SK-N-MC (cell line): ENCODE data around the gene MEF2D.

ENCODE experiments used
- DNase-seq: peaks from one replicate; pipeline ENCODE4 v3.0.0-alpha.2; 2011; ENCODE audit warnings: low read depth, low spot score
- H3K27ac ChIP-seq: fragments of 200-600 bp; sonication (generic); 2 replicates; pipeline ENCODE4 v1.5.1; 2016; ENCODE audit warnings: mixed run types
- H3K36me3 ChIP-seq: fragments of 200-600 bp; sonication (generic); 2 replicates; pipeline ENCODE4 v1.6.1; 2017; ENCODE audit warnings: antibody characterized with exemption, low read length, mixed read lengths; ENCODE audit not compliant: insufficient read depth
- H3K4me3 ChIP-seq: fragments of 200-600 bp; sonication (generic); 2 replicates; pipeline ENCODE4 v1.5.1; 2016
- H3K9ac ChIP-seq: fragments of 200-600 bp; sonication (generic); 2 replicates; pipeline ENCODE4 v1.8.0; 2017; ENCODE audit warnings: mixed run types, mixed read lengths; ENCODE audit not compliant: insufficient read length
- H3K9me3 ChIP-seq: fragments of 200-600 bp; sonication (generic); 2 replicates; pipeline ENCODE4 v1.6.1; 2017; ENCODE audit warnings: low read depth, mild to moderate bottlenecking, antibody characterized with exemption, low read length, moderate library complexity, mixed read lengths
- EZH2 ChIP-seq: fragments of 200-600 bp; sonication (generic); IDR thresholded peaks from one replicate; pipeline ENCODE4 v1.6.1; 2017; ENCODE audit warnings: antibody characterized with exemption
- FOXP2 ChIP-seq: optimal IDR thresholded peaks from 2 replicates; pipeline ENCODE3; 2011; ENCODE audit warnings: mild to moderate bottlenecking, moderate library complexity; ENCODE audit not compliant: insufficient read depth; ENCODE audit errors: extremely low read length, control extremely low read depth
- POLR2AphosphoS5 ChIP-seq: IDR thresholded peaks from 2 replicates; pipeline ENCODE4 v1.6.1; 2012; ENCODE audit warnings: mild to moderate bottlenecking, low read depth, low read length, borderline replicate concordance

Gene MEF2D

GRCh38 chr1:156481527-156481926 is 19.0 kb downstream of the MEF2D start:
- Histone ChIP-seq H3K9ac (no peak overlapping the region), H3K27ac (no peak overlapping the region), H3K4me3 (no peak overlapping the region), H3K36me3 (peaks cover 34% of the 10 kb centered on the region; the same call in 1 of the 2 replicates), H3K9me3 (no peaks in the 10 kb centered on the region)
- no peak for DNase-seq
- TF ChIP-seq FOXP2 (no peak), EZH2 (no peak), POLR2AphosphoS5 (no peak)

DNA sequence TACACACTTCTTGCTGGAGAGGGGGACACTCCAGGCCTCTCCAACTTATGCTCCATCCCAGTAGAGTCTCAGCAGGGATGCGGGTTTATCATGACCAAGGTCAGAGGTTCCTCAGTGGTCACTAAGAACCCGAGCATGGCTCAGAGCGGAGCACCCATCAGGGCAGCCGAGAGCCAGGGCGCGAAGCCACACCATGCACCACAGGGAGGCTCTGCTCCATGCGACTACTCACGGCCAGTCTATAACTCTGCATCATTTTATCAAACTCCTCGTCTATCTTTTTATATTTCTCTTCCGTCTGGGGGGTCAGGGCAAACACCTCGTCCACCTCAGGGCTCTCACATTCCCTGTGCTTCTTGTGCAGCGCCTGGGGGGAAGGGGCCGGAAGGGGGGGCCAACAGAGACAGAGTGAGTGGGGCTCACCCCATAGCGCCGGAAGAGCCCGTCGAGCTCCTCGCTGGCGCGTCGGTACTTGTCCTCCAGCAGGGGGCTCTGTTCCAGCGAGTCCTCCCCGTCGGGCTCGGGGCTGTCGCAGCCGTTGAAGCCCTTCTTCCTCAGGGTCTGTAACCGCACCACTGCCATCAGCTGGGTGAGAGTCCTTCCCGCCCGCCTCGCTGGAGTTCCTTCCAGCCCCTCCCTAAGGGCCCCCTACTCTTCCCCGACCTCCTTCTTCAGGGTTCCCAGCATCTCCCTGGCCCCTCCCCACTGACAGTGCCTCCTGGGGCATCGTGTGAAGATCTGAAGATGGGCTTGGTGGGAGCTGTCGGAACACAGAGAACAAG is 20.0 kb downstream of the MEF2D start:
- Histone ChIP-seq H3K36me3 (peaks cover 41% of the 10 kb centered on the region; the same call in 1 of the 2 replicates), H3K27ac (no peak overlapping the region), H3K9me3 (no peaks in the 10 kb centered on the region), H3K9ac (no peak overlapping the region), H3K4me3 (no peak overlapping the region)
- DNase-seq, result no peak
- TF ChIP-seq POLR2AphosphoS5 (no peak), FOXP2 (no peak), EZH2 (no peak)

DNA sequence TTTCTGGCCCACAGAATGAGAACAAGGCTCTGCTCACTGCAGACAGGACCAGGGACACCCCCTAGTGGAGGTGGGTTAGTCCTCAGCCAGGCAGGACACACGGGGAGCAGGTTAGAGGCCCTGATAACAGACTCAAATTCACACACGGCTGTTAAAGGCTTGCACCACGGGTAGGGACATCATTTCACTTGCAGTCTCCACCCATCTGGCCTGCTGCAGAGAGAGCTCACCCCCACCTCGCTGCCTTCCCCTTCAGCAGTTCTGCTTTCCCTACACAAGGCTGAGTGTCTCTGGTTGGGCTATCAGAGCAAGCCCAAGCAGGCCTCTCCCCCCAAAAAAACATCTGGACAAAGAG is 20.6 kb downstream of the MEF2D start:
- H3K9ac ChIP-seq, result no peak overlapping the region
- H3K4me3 ChIP-seq, result no peak overlapping the region
- peaks cover 45% of the 10 kb centered on the region; the same call in 1 of the 2 replicates for H3K36me3 ChIP-seq
- H3K27ac ChIP-seq, result no peak overlapping the region
- no peaks in the 10 kb centered on the region for H3K9me3 ChIP-seq
- TF ChIP-seq POLR2AphosphoS5 (no peak), FOXP2 (no peak)
- DNase-seq, result no peak

DNA sequence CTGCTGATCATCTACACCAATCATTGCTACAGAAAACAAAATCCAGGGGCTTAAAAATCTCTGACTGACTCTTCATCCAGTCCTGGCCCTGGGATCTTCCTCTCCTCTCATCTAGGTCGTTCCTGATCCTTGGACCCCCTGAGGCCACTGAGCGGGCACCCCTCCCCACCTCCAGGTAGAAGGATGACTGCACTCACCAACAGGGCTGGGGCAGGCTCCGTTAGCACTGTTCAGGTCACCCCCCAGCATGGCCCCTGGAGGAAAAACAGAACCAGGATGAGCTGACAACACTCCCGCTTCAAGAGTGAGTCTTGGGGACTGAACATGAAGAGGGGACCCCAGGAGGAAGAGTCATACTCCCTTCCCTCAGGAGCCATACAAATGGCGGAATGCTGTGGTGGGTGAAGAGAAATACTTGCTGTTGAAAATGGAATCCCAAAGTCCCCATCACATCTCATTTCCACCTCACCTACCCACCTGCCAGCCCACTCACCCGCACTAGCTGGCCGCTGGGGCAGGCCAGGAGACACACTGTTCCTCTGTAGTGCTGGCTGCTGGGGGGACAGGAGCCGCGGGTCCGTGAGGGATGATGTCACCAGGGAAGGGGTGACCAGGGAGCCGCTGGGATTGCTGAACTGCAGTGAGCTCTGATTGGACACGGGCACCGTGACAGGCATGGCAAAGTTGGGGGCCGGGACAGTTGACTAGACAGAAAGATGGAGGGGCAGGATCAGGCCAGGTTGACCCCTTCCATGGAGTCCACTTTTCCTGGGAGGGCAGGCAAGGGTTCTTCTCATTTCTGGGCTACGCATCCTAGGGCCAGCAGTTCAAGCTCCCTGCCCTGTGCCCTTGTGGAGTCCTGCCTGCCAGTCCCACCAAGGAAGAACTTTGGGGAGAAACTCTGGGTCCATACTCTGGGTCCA is 21.2 kb downstream of the MEF2D start:
- no peak for TF ChIP-seq EZH2
- Histone ChIP-seq H3K4me3 (no peak overlapping the region), H3K9me3 (no peaks in the 10 kb centered on the region), H3K27ac (no peak overlapping the region), H3K9ac (no peak overlapping the region), H3K36me3 (peaks cover 51% of the 10 kb centered on the region; the same call in 1 of the 2 replicates)
- no peak for DNase-seq

GRCh38 chr1:156478250-156478627 is 22.3 kb downstream of the MEF2D start:
- H3K9me3 ChIP-seq, result no peaks in the 10 kb centered on the region
- TF ChIP-seq FOXP2 (no peak), POLR2AphosphoS5 (no peak), EZH2 (no peak)
- no peak overlapping the region for H3K27ac ChIP-seq

DNA sequence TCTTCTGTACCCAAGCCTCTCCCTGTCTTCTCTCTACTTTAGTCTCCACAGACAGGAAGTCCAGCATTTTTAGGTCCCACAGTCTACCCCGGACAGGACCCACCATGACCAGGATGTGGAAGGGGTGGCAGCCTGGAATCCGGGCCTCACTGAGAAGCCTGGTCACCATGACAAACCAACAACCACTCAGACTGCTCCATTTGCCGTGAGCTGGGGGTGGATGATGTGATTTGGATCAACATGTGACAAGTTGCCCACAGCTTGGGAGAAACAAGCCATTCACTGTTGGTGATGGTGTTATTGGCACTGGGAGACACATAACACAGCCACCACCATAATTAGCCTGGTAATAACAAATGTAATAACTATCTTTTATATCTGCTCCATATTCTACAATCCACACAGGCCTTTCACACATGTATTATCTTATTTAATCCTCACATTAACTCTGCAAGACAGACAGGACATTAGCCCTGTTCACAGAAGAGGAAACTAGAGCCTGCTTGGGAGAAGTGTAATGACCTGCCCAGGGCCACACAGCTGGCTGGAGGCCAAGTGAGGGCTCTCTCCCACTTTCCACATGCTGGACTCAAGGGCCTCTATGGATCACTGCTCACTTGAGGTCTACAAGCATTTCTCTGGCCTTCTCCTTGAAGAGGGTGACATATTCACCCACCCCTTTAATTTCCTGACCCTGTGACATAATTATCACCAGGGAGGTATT is 22.9 kb downstream of the MEF2D start:
- no peaks in the 10 kb centered on the region for H3K9me3 ChIP-seq
- TF ChIP-seq EZH2, result no peak
- no peak overlapping the region for H3K9ac ChIP-seq
- no peak for DNase-seq
- peaks cover 58% of the 10 kb centered on the region; the same call in 1 of the 2 replicates for H3K36me3 ChIP-seq
- no peak overlapping the region for H3K4me3 ChIP-seq
- no peak overlapping the region for H3K27ac ChIP-seq

More at GRCh38 chr1:156478250-156478627, 22.3 kb downstream of the MEF2D start:
- Histone ChIP-seq H3K36me3 (peaks cover 58% of the 10 kb centered on the region; the same call in 1 of the 2 replicates), H3K4me3 (no peak overlapping the region), H3K9ac (no peak overlapping the region)
- no peak for DNase-seq

DNA sequence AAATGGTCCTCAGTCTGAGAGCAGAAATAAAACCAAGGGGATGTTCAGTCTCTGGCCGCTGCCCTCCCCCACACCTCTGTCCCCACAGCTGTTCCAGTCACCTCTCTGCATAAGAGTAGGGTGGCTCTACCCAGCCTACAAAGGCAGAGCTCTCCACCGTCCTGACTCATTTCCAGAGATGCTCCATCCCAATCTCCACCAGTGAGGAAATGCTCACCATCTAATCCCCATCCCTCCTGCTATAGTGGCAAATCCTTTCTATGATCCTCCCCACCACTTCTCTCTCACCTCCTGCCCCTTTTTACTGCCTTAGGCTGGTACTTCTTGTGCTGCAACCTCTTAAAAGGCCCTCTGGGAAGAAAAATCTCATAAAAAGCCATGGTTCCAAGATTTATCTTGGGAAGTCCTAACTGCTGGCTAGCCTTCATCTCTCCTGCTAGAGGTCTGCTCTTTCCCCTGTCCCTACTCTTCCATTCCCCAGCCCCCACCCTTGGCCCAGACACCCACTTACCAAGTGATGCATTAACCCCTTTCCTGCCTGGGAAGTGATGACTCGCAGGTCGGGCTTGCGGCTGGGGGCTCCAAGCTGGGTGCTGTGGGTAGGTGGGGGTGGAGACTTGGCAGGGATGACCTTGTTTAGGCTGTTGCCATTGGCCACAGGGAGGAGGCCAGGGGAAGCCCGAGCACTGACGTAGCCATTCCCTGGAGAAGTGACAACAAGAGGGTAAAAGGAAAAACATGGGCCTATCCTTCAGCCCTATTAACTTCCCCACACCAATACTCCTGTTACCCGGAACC is 23.9 kb downstream of the MEF2D start:
- H3K9me3 ChIP-seq, result no peaks in the 10 kb centered on the region
- no peak overlapping the region for H3K4me3 ChIP-seq
- DNase-seq, result no peak
- peaks cover 58% of the 10 kb centered on the region; the same call in 1 of the 2 replicates for H3K36me3 ChIP-seq
- H3K9ac ChIP-seq, result no peak overlapping the region
- no peak overlapping the region for H3K27ac ChIP-seq
- TF ChIP-seq EZH2 (no peak), FOXP2 (no peak), POLR2AphosphoS5 (no peak)
